8988T (cell line): ENCODE measurements around the gene SLC25A24.
"Not testable (repeated sequence)": the region's sequence is repeated elsewhere in the genome, so short reads cannot be mapped to it uniquely, and the experiment has no call there.

Experiments used
- DNase-seq: peaks from one replicate; pipeline ENCODE4 v3.0.0; 2011

SLC25A24 gene

GRCh38 chr1:108199781-108200686 lies at the start of gene SLC25A24:
SLC25A24 (minus strand) TSS chr1:108200343; CDS start chr1:108200138, 205 bp downstream.
- DNase-seq, result peak; percentile 61

DNA sequence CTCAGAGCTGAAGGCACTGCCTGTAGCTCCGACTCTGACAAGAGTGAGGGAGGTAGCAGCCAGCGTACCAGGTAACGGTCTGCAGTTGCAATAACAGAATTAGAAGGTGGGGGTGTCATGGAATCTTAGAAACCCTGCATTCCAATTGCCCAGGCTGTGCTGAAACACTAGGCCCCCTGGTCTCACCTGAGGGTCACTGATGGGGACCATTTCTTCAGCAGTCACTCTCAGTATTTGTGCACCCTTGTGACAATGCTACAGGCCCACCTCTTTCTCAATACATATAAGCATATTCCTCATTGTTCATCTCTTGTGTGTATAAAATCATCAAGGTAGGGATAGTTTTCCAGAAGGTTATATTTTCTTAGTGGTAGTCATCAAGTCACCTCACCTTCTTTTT lies 43.8 kb upstream of the SLC25A24 start, which contains the start of gene NBPF4:
TSS of gene NBPF4 (minus strand) at position 101 of the 400 bp plus-strand sequence. CDS start 315 bp downstream, outside the sequence.
- DNase-seq, result not testable (repeated sequence)

DNA sequence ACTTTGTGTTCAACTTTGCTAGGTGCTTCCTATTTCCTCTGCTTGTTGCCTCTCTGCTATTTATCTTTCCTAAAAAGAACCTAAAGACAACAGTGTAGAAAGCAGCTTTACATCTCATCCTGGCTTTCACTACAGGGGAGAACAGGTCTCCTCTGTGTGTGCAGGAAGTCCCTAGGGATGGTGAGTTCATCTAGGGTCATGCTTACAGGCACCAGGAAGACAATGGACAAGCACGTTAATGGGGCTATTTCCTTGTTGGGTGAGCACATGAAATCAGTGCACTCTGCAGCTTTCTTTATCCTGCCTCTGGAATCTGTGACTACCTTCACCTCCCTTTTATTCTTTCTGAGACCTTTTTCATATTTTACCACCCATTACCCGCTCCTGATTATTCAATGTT lies 39.3 kb upstream of the SLC25A24 start:
- not testable (repeated sequence) for DNase-seq

DNA sequence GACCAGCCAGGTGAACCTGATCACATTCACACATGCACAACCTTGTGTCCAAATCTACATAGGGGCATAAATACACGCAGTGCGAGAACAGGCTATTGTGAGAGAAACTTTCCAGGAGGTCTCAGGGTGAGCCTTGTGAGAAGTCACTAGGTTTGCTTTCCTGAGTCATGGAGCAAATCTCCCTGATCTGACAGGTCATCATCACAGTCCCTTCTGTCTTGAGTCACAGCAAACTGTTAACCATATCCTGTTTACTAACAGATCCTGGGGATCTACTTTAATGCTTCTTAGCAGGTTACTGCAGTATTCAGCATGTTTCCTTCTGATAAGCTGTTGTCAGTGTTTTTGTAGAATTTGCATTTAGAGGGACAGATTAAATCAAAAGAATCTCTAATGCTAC lies 35.2 kb upstream of the SLC25A24 start:
- DNase-seq, result not testable (repeated sequence)

GRCh38 chr1:108232183-108232582 lies 32.0 kb upstream of the SLC25A24 start:
- DNase-seq, result not testable (repeated sequence)

DNA sequence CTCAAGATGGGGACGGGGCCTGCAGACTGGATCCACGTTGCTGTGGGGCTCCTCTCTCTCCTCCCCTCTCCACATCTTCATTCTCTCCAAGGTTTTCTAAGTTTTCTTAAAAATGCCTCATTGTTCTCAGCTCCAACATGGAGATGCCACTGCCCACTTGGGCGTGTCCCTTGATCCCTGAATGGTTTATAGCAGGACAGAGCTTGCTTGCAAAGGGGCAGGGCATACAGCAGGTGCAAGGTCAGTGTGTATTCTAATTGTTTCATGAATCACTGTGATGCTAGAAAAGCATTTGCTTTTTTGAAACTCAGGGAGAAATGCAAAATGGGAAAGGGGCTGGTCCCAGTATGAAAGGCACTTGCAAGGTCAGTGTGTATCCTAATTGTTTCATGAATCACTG lies 29.8 kb upstream of the SLC25A24 start:
- not testable (repeated sequence) for DNase-seq

DNA sequence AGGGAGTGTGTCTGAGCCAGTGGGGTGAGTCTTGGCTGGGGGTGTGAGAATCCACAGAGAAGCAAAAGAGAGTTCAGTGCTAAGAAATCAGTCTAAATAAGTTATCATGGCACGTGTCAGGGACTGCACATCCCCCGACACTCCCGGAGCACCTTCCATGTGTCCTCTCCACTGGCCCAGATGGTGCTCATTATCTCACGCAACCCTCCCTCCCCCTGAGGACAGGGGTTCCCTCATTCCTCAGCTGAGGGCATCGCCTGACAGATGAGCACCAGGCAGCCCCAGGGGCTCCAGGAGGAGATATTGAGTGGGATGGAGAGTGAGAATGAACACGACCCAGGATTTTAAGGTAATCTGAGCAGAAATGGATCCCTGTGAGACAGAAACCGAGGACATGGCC lies 27.6 kb upstream of the SLC25A24 start:
- not testable (repeated sequence) for DNase-seq

GRCh38 chr1:108226855-108227254 lies 26.7 kb upstream of the SLC25A24 start:
- not testable (repeated sequence) for DNase-seq

GRCh38 chr1:108223226-108223625 lies 23.1 kb upstream of the SLC25A24 start:
- not testable (repeated sequence) for DNase-seq

- DNase-seq, result not testable (repeated sequence)
Observed at GRCh38 chr1:108217515-108218174, 17.5 kb upstream of the SLC25A24 start.

GRCh38 chr1:108217007-108217406 lies 16.9 kb upstream of the SLC25A24 start:
- not testable (repeated sequence) for DNase-seq

GRCh38 chr1:108216028-108216890 lies 16.1 kb upstream of the SLC25A24 start:
- DNase-seq, result not testable (repeated sequence)

GRCh38 chr1:108214641-108215465 lies 14.7 kb upstream of the SLC25A24 start:
- not testable (repeated sequence) for DNase-seq

DNA sequence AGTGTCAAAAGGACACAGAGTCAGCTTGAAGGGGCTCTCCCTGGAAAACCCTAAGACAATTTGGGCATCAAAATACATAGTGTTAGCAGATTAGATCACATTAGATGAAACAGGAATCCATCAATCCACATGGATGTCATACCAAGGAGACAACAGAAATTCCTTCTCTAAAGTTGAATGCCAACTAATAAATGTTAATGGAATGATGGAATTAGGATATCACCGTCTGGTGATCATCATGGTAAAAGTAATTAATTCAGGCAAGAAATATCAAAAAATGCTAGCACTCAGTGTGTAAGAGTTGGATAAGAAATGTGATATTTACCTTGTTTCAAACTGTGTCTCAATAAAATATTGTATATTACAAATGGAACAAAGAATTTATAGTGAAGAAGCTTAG lies 10.9 kb upstream of the SLC25A24 start:
- no peak for DNase-seq

GRCh38 chr1:108209456-108210108 lies 9.4 kb upstream of the SLC25A24 start:
- no peak for DNase-seq

- no peak for DNase-seq
Observed at GRCh38 chr1:108208724-108209446, 8.7 kb upstream of the SLC25A24 start.

DNA sequence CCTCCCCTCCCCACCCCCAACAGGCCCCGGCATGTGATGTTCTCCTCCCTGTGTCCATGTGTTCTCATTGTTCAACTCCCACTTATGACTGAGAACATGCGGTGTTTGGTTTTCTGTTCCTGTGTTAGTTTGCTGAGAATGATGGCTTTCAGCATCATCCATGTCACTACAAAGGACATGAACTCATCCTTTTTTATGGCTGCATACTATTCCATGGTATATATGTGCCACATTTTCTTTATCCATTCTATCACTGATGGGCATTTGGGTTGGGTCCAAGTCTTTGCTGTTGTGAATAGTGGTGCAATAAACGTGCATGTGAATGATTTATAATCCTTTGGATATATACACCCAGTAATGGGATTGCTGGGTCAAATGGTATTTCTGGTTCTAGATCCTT lies 3.4 kb upstream of the SLC25A24 start:
- DNase-seq, result not testable (repeated sequence)

GRCh38 chr1:108201687-108202086 lies 1.5 kb upstream of the SLC25A24 start:
- DNase-seq, result no peak

- DNase-seq, result peak; percentile 11
Observed at GRCh38 chr1:108200687-108201051, 526 bp upstream of the SLC25A24 start.

DNA sequence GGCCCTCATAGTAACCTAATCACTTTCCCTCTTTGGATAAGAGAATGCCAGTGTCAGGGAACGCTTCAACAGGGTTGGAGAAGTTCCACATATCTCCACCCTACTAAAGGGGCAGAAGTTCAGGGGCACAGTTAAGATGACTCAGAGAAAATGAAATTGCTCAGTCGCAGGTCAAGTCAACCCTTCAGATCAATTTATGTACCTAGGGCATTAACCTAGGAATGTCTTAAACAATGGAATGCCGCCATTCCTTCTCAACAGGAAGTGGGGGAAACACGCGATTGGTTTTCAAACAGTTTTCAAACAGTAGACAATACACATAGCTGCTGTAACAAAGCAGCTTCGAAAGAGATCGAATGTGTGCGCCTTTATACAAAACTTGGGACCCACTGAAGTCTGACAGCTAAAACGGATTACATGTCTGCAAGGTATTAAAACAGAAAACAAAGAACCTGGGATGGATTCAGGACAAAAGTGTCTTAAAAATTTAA lies 897 bp downstream of the SLC25A24 start:
- DNase-seq, result no peak
